ENCODE data around the gene BHLHE40. TPM values are rescaled to one million over a fixed set of nuclear protein-coding genes. Genes with fewer than 3 reads are reported as not detected.

Gene BHLHE40
- total and polyA plus RNA-seq, 2 of the 13 experiments (the other 11 are each of a cell fraction or from before 2014, with no cell fraction given): 1.8 to 51.0 TPM

DNA sequence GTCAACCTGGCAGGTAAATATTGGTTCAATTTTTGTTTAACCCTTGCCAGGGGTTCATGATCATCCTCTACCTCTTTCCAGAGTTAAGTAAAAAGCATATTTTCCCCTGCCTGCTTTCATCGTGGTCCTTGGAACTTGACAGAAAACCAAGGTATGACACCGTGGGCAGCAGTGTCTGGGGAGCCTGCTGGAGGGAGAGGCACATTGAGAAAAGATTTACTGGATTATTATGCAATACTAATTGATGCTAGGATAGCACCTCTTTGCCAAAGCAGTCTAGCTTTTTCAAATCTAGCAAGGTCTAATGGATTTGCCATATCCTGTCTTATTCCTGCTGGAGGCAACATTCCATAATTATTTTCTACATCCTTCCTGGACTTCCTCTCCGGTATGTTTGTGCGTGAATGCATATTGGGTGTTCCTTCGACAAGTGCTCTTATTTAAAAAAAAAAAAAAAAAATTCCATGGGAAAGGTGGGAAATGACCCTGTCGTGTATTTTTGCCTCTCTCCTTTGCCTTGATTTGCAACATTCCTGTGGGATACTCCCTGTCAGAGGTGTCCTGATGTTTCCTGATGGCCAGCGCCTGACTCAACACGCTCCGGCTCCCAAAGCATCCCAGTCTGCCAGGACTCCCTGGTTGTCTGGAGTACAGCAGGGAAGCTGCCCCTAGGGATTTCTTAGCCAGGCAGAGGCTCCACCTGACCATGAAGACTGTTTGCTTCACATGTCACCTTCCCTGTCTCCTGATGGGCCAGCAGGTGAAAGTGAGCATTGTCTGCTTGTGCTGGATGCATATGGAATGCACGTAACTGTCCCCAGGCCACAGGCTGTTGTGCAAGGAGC, 6.3 kb downstream of the BHLHE40 start (continued):
- TF ChIP-seq THYN1 (CRISPR knock-in tag; IDR thresholded peaks at IDR 0.05; ENCODE audit: borderline replicate concordance, low read depth): peak; percentile 73; the same call in 1 of the 2 replicates
- TF ChIP-seq ZFP36 (IDR thresholded peaks at IDR 0.05; ENCODE audit: borderline replicate concordance, low read depth, low read length, partially characterized antibody): no peak
- no peak for TF ChIP-seq NCOR1 (IDR thresholded peaks at IDR 0.05; ENCODE audit: borderline replicate concordance, low read length)
- TF ChIP-seq ZNF160 (CRISPR knock-in tag; IDR thresholded peaks at IDR 0.05): no peak
- no peak for TF ChIP-seq JDP2 (CRISPR knock-in tag; IDR thresholded peaks at IDR 0.05; ENCODE audit: borderline replicate concordance)
- TF ChIP-seq HMGA1 (CRISPR knock-in tag; conservative IDR thresholded peaks at IDR 0.05): no peak
- TF ChIP-seq, protein P1, sequence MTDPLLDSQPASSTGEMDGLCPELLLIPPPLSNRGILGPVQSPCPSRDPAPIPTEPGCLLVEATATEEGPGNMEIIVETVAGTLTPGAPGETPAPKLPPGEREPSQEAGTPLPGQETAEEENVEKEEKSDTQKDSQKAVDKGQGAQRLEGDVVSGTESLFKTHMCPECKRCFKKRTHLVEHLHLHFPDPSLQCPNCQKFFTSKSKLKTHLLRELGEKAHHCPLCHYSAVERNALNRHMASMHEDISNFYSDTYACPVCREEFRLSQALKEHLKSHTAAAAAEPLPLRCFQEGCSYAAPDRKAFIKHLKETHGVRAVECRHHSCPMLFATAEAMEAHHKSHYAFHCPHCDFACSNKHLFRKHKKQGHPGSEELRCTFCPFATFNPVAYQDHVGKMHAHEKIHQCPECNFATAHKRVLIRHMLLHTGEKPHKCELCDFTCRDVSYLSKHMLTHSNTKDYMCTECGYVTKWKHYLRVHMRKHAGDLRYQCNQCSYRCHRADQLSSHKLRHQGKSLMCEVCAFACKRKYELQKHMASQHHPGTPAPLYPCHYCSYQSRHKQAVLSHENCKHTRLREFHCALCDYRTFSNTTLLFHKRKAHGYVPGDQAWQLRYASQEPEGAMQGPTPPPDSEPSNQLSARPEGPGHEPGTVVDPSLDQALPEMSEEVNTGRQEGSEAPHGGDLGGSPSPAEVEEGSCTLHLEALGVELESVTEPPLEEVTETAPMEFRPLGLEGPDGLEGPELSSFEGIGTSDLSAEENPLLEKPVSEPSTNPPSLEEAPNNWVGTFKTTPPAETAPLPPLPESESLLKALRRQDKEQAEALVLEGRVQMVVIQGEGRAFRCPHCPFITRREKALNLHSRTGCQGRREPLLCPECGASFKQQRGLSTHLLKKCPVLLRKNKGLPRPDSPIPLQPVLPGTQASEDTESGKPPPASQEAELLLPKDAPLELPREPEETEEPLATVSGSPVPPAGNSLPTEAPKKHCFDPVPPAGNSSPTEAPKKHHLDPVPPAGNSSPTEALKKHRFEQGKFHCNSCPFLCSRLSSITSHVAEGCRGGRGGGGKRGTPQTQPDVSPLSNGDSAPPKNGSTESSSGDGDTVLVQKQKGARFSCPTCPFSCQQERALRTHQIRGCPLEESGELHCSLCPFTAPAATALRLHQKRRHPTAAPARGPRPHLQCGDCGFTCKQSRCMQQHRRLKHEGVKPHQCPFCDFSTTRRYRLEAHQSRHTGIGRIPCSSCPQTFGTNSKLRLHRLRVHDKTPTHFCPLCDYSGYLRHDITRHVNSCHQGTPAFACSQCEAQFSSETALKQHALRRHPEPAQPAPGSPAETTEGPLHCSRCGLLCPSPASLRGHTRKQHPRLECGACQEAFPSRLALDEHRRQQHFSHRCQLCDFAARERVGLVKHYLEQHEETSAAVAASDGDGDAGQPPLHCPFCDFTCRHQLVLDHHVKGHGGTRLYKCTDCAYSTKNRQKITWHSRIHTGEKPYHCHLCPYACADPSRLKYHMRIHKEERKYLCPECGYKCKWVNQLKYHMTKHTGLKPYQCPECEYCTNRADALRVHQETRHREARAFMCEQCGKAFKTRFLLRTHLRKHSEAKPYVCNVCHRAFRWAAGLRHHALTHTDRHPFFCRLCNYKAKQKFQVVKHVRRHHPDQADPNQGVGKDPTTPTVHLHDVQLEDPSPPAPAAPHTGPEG (CRISPR knock-in tag; IDR thresholded peaks at IDR 0.05): no peak
- TF ChIP-seq ZKSCAN8 (CRISPR knock-in tag; IDR thresholded peaks at IDR 0.05; ENCODE audit: borderline replicate concordance): no peak
- no peak for TF ChIP-seq GABPB1 (CRISPR knock-in tag; IDR thresholded peaks at IDR 0.05)
- TF ChIP-seq SMC3 (IDR thresholded peaks at IDR 0.05; ENCODE audit: low read length): no peak
- no peak for TF ChIP-seq GATAD1 (CRISPR knock-in tag; IDR thresholded peaks at IDR 0.05)
- TF ChIP-seq, protein P2, sequence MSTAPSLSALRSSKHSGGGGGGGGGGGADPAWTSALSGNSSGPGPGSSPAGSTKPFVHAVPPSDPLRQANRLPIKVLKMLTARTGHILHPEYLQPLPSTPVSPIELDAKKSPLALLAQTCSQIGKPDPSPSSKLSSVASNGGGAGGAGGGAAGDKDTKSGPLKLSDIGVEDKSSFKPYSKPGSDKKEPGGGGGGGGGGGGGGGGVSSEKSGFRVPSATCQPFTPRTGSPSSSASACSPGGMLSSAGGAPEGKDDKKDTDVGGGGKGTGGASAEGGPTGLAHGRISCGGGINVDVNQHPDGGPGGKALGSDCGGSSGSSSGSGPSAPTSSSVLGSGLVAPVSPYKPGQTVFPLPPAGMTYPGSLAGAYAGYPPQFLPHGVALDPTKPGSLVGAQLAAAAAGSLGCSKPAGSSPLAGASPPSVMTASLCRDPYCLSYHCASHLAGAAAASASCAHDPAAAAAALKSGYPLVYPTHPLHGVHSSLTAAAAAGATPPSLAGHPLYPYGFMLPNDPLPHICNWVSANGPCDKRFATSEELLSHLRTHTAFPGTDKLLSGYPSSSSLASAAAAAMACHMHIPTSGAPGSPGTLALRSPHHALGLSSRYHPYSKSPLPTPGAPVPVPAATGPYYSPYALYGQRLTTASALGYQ (CRISPR knock-in tag; IDR thresholded peaks at IDR 0.05): no peak; the same call in 1 of the 2 replicates
- no peak for TF ChIP-seq ZSCAN12 (CRISPR knock-in tag; IDR thresholded peaks at IDR 0.05)
- no peak for TF ChIP-seq ZFP41 (CRISPR knock-in tag; IDR thresholded peaks at IDR 0.05; ENCODE audit: borderline replicate concordance)
- TF ChIP-seq NFE2L2 (IDR thresholded peaks at IDR 0.05; ENCODE audit: low read length): no peak
- TF ChIP-seq NFIC (IDR thresholded peaks at IDR 0.05; ENCODE audit: low read length): no peak
- peak; percentile 13 for TF ChIP-seq XRCC5 (optimal IDR thresholded peaks at IDR 0.05; ENCODE audit: low read length)
- no peak for TF ChIP-seq ZNF10 (CRISPR knock-in tag; IDR thresholded peaks at IDR 0.05; ENCODE audit: borderline replicate concordance, low read depth)
- TF ChIP-seq FOXK2 (IDR thresholded peaks at IDR 0.05): no peak
- no peak for TF ChIP-seq ZNF839 (CRISPR knock-in tag; IDR thresholded peaks at IDR 0.05; ENCODE audit: borderline replicate concordance)
- TF ChIP-seq ZNF30 (CRISPR knock-in tag; IDR thresholded peaks at IDR 0.05): no peak
- no peak for TF ChIP-seq ZNF746 (CRISPR knock-in tag; IDR thresholded peaks at IDR 0.05)
- TF ChIP-seq, protein P3, sequence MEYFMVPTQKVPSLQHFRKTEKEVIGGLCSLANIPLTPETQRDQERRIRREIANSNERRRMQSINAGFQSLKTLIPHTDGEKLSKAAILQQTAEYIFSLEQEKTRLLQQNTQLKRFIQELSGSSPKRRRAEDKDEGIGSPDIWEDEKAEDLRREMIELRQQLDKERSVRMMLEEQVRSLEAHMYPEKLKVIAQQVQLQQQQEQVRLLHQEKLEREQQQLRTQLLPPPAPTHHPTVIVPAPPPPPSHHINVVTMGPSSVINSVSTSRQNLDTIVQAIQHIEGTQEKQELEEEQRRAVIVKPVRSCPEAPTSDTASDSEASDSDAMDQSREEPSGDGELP (IDR thresholded peaks at IDR 0.05; ENCODE audit: borderline replicate concordance, low read depth): peak; percentile 56; the same call in 1 of the 2 replicates
